Measurements from ENCODE around the gene TH. TPM values are rescaled to one million over a fixed set of nuclear protein-coding genes. Genes with fewer than 3 reads are reported as not detected.

TH gene
- total and polyA plus RNA-seq, 9 donors = 0.12 to 4.1 (median 0.97) TPM; not detected in 2

DNA sequence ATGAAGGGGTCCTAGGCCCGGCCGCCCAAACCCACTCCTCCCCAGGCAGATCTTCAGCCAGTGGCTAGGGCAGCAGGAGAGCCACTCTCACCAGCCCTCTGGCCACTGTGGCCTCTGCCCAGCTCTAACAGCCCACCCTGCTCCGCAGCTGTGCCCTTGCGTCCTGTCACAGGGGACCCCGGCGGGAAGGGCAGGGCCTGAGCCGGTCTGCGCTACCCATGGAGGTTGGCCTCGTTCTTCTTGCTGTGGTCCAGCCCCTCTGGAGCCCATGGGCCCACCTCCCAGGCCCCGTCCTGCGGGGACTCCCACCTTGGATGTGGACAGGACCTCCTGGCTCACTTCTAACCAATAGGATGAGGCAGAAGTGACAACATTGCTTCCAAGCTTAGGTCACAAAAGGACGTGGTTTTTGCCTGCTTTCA is 38.3 kb upstream of the TH start:
- intact Hi-C loops (cut with DNase I) = loop anchor here in 1 of 4 donors (10.0 kb wide), 1 partner anchor 705 kb away; no protein-coding TSS in a partner anchor
- no peaks in the 10 kb centered on the region for H3K27me3 ChIP-seq
- H3K4me1 ChIP-seq (ENCODE audit: insufficient read depth) = no peaks in the 10 kb centered on the region
- WGBS, 3 donors = 82 to 98% (median 89%) methylated on average over 8 to 12 of the region's 12 CpGs
- DNase-seq = peak in 2 of 5 donors; percentile 8 to 11
- TF ChIP-seq EP300 (IDR thresholded peaks at IDR 0.05) (no peak), POLR2A (IDR thresholded peaks at IDR 0.05) (no peak)
- TF ChIP-seq, protein P1, sequence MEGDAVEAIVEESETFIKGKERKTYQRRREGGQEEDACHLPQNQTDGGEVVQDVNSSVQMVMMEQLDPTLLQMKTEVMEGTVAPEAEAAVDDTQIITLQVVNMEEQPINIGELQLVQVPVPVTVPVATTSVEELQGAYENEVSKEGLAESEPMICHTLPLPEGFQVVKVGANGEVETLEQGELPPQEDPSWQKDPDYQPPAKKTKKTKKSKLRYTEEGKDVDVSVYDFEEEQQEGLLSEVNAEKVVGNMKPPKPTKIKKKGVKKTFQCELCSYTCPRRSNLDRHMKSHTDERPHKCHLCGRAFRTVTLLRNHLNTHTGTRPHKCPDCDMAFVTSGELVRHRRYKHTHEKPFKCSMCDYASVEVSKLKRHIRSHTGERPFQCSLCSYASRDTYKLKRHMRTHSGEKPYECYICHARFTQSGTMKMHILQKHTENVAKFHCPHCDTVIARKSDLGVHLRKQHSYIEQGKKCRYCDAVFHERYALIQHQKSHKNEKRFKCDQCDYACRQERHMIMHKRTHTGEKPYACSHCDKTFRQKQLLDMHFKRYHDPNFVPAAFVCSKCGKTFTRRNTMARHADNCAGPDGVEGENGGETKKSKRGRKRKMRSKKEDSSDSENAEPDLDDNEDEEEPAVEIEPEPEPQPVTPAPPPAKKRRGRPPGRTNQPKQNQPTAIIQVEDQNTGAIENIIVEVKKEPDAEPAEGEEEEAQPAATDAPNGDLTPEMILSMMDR (IDR thresholded peaks at IDR 0.05) = no peak
- H3K27ac ChIP-seq = no peak overlapping the region
- H3K4me3 ChIP-seq = no peak overlapping the region
- H3K9me3 ChIP-seq = no peaks in the 10 kb centered on the region
- H3K36me3 ChIP-seq = no peaks in the 10 kb centered on the region

DNA sequence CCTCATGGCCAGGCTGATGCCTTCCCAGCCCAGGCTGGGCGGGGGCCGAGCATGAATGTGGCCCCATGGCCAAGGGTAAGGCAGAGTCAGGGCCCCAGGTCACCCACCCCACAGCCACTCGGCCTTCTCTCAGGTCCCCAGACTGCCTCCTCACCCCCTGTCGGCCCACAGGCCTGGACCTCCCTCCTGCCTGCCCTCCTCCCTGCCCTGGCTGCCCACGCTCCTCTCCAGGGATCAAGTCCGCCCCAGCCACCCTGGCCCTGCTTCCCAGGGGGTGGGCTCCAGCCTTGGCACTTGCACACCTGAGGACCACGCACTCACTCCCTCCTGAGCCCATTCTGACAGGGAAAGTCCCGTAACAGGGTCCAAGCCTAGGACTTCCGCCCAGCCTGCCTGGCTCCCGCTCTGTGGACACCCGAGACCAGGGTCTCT is 37.8 kb upstream of the TH start:
- H3K4me1 ChIP-seq (ENCODE audit: insufficient read depth) = no peaks in the 10 kb centered on the region
- WGBS, 3 donors = 85 to 90% (median 89%) methylated on average over 11 of the region's 11 CpGs
- DNase-seq = peak in 2 of 5 donors; percentile 4 to 8
- TF ChIP-seq POLR2A (IDR thresholded peaks at IDR 0.05) = no peak
- TF ChIP-seq EP300 (IDR thresholded peaks at IDR 0.05) = no peak
- TF ChIP-seq, protein P1 (IDR thresholded peaks at IDR 0.05) = no peak
- H3K27ac ChIP-seq = no peak overlapping the region
- H3K27me3 ChIP-seq = no peaks in the 10 kb centered on the region
- no peaks in the 10 kb centered on the region for H3K9me3 ChIP-seq
- intact Hi-C loops (cut with DNase I) = loop anchor here in 1 of 4 donors (10.0 kb wide), 1 partner anchor 705 kb away; no protein-coding TSS in a partner anchor
- H3K4me3 ChIP-seq = no peak overlapping the region
- H3K36me3 ChIP-seq = no peaks in the 10 kb centered on the region

DNA sequence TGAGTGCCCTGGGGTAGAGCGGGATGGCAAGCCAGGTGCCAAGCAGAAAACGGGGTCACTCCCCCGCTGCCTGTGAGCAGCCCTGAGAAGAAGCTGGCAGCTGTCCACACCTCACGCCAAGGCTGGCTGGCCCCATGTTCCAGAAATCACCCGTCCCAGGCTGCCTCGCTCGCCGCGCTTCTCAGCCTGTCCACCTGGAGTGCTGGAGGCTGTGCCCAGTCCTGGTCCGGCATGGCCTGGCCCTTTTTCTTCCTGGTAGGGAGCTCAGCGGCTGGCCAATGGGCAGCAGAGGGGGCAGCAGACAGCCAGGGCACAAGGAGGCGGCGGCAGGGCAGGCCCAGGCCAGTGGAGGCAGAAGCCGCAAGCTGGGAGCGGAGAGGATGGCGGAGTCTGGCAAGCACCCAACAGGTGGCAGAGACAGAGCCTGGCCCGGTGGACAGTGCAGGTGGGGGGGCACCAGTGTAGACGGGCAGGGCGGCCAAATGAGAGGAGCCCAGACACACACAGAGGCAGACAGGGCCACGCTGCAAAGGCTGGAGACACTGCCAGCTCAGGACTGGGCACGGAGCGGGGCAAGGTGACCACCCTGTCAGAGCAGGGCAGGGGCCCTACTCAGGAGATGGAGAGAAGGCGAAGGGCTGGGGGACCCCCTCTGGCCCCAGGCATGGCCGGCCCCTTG is 37.2 kb upstream of the TH start:
- no peaks in the 10 kb centered on the region for H3K36me3 ChIP-seq
- H3K27ac ChIP-seq = no peak overlapping the region
- 68 to 77% (median 70%) methylated on average over 24 of the region's 24 CpGs for WGBS, 3 donors
- no peak overlapping the region for H3K4me3 ChIP-seq
- DNase-seq = peak in 4 of 5 donors; percentile 7 to 34 (median 16)
- H3K9me3 ChIP-seq = no peaks in the 10 kb centered on the region
- no peaks in the 10 kb centered on the region for H3K27me3 ChIP-seq
- TF ChIP-seq POLR2A (IDR thresholded peaks at IDR 0.05) = no peak
- no peak for TF ChIP-seq EP300 (IDR thresholded peaks at IDR 0.05)
- TF ChIP-seq, protein P1 (IDR thresholded peaks at IDR 0.05) = no peak
- H3K4me1 ChIP-seq (ENCODE audit: insufficient read depth) = no peaks in the 10 kb centered on the region
- intact Hi-C loops (cut with DNase I) = loop anchor here in 1 of 4 donors (10.0 kb wide), 1 partner anchor 706 kb away; no protein-coding TSS in a partner anchor

DNA sequence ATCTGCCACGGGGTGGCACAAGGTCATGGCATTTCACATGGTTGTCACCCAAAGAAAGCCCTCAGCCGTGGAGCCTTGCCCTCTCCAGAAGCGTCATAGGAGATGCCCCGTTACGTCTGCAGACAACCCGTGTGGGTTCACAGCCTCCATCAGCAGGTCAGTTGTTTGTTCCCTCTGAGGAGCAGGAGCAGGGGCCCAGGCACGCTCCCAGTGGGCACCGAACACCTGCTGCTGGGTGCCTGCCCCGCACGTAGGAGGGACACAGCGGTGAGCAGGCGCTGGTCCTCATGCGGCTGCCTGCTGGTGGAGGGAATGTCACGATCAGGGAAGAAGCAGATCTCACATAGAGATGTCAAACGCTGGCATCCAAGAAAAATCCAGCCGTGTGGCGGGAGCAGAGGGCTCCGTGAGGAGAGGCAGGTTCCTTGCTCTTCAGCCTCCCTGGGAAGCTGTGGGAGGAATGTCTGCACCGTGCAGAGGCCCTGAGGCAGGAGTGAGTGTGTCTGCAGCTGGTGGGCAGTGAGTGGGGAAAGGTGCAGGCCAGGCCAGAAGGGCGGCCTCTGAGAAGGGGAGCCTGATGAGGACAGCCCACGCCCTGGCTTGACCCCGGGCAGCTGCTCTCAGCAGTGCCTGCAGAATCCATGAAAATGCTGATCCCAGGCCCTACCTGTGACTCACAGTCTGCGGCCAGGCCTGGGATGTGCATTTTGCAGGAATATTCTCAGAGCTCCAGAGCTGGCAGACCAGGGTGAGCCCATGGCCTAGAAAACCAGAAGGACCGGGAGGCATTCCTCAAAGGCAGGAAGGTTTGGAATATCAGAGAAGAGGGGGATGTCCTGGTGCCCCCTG is 36.4 kb upstream of the TH start:
- Histone ChIP-seq H3K4me3 (no peak overlapping the region), H3K9me3 (no peaks in the 10 kb centered on the region), H3K36me3 (no peaks in the 10 kb centered on the region), H3K4me1 (ENCODE audit: insufficient read depth) (no peaks in the 10 kb centered on the region), H3K27ac (no peak overlapping the region), H3K27me3 (no peaks in the 10 kb centered on the region)
- intact Hi-C loops (cut with DNase I) = loop anchor here in 1 of 4 donors (10.0 kb wide), 1 partner anchor 707 kb away; no protein-coding TSS in a partner anchor
- TF ChIP-seq, protein P1 (IDR thresholded peaks at IDR 0.05) = no peak
- TF ChIP-seq POLR2A (IDR thresholded peaks at IDR 0.05) (no peak), EP300 (IDR thresholded peaks at IDR 0.05) (no peak)
- peak in 3 of 5 donors; percentile 4 to 5 (median 5) for DNase-seq
- 69 to 85% (median 79%) methylated on average over 24 of the region's 24 CpGs for WGBS, 3 donors

All from ovary (tissue), 9 donors.